Mammary epithelial cell (primary cell): Measurements from ENCODE around the gene TRNP1.

ENCODE experiments used
- EZH2 ChIP-seq: IDR thresholded peaks from 2 replicates; pipeline ENCODE4 v1.6.1; 2012; ENCODE audit warnings: low read length, inconsistent platforms, borderline replicate concordance
- TF ChIP-seq, protein P1 (sequence below), 2 donors: IDR thresholded peaks in 1 of 2; conservative IDR thresholded peaks in 1 of 2; 2 replicates each; pipeline ENCODE4 v1.5.1; 2011 to 2012; ENCODE audit warnings: inconsistent platforms in 2 of 2, low read length in 2 of 2, mild to moderate bottlenecking in 2 of 2, control low read depth in 1 of 2, low read depth in 1 of 2; ENCODE audit not compliant: insufficient read depth in 1 of 2; ENCODE audit errors: extremely low read depth in 1 of 2

DNA sequence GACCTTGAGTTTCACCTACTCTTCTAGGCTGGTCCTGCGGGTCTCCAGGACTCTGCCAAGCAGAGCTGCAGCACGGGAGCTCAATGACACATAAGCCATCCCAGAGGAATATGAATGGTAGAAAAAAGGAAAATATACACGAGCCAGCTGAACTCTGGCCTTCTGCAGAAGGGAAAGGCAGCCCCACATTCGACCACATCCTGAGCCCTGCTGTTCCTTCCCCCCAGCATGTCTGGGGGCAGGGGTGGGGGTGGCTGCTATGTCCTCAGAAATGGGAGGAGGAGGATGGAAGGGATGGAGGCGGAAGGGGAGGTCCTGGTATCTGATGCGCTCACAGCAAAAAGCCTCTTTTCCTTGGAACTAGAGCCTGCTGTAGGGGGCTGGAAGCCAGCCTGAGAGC lies 21.1 kb upstream of the TRNP1 start:
- TF ChIP-seq, protein P1, sequence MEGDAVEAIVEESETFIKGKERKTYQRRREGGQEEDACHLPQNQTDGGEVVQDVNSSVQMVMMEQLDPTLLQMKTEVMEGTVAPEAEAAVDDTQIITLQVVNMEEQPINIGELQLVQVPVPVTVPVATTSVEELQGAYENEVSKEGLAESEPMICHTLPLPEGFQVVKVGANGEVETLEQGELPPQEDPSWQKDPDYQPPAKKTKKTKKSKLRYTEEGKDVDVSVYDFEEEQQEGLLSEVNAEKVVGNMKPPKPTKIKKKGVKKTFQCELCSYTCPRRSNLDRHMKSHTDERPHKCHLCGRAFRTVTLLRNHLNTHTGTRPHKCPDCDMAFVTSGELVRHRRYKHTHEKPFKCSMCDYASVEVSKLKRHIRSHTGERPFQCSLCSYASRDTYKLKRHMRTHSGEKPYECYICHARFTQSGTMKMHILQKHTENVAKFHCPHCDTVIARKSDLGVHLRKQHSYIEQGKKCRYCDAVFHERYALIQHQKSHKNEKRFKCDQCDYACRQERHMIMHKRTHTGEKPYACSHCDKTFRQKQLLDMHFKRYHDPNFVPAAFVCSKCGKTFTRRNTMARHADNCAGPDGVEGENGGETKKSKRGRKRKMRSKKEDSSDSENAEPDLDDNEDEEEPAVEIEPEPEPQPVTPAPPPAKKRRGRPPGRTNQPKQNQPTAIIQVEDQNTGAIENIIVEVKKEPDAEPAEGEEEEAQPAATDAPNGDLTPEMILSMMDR (conservative IDR thresholded peaks at IDR 0.05 in 1 of 2, IDR thresholded peaks at IDR 0.05 in 1 of 2; ENCODE audit: extremely low read depth in 1 of 2, insufficient read depth in 1 of 2, low read depth in 1 of 2, low read length in 2 of 2): no peak
- TF ChIP-seq EZH2: no peak
